ENCODE data around the gene DNAH2.
"Not testable (repeated sequence)": the region's sequence is repeated elsewhere in the genome, so short reads cannot be mapped to it uniquely, and the experiment has no call there.

DNAH2 gene

DNA sequence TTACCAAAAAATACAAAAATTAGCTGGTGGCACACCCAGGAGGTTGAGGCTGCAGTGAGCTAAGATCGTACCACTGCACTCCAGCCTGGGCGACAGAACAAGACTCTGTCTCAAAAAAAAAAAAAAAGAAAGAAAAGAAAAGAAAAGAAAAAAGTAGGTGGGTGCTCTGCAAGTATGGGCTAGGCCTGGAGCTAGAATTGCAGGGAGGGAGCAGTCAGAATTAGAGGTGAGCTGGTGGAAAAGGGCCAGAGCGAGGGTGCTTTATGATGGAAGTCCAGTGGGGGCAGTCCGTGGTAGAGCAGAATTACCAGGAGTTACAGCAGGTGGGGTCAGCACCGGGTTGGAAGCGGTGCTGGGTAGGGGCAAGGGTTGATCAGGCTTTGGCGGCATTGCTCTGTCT lies 59.5 kb downstream of the DNAH2 start:
- DNase-seq (ENCODE audit: low read depth) = no peak

DNA sequence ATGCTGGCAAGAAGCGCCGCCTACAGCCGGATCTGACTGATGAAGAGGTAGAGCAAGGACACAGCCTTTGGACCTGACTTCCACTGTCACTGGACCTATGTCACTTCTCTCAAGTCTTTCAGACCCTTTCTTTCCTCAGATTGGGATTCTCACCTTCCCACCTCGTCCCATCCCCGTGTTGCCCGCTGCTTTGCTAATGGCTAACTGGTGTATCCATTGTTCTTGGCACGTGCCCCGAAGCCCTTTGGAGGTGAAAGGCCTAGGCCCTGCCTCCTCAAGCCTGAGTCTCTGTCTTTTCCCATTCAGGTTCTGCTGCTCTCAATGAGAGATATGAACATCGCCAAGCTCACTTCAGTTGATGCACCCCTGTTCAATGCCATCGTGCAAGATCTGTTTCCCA lies 63.2 kb downstream of the DNAH2 start:
- DNase-seq (ENCODE audit: low read depth) = no peak

GRCh38 chr17:7781429-7781828 lies 63.9 kb downstream of the DNAH2 start:
- no peak for DNase-seq (ENCODE audit: low read depth)

DNA sequence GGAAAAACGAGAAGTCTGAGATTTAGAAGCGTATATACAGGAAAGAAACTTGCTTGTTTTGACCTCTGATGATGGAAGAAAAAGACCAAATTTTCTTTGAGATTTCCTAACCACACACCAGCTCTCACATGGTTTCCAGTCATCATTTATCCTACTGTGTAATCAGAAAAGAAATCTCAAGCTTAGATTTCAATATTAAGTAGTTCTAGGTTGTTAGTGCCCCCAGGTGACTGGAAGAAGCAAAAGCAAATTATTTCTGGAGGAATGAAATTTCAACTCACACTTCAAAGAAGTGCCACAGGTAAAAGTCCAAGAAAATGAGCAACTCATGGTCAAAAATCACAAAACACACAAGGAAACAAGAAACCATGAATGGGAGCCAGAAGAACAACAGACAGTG lies 64.7 kb downstream of the DNAH2 start:
- DNase-seq (ENCODE audit: low read depth) = no peak

DNA sequence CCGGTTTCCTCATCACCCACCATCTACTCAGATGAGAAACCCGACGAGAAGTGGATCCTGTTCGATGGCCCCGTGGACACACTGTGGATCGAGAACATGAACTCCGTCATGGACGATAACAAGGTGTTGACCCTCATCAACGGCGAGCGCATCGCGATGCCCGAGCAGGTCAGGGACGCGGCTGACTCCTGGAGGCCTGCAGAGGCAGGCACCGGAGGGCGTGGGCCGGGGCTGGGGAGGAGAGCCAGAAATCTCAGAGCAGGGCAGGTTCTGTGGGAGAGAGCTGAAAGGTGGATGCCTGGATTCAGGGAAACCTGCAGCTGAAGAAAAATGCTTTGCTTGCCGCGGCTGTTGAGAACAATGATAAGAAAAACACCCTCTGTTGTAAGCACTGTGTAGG lies 69.3 kb downstream of the DNAH2 start:
- no peak for DNase-seq (ENCODE audit: low read depth)

GRCh38 chr17:7789131-7789530 lies 71.6 kb downstream of the DNAH2 start:
- no peak for DNase-seq (ENCODE audit: low read depth)

- no peak for DNase-seq (ENCODE audit: low read depth)
Measured at GRCh38 chr17:7790150-7790549, 72.6 kb downstream of the DNAH2 start.

DNA sequence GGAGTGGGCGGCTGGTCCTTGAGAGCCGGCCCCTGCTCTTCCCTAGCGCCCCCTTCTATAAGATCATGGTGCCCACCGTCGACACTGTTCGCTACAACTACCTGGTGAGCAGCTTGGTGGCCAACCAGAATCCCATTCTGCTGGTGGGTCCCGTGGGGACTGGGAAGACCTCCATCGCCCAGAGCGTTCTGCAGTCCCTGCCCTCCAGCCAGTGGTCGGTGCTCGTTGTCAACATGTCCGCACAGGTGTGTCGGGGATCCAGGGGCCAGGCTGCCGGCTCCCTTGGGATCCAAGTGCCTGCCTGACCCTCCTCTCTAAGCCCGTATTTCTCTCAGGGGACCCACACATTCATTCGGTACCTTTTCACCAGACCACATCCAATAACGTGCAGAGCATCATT lies 75.1 kb downstream of the DNAH2 start:
- DNase-seq (ENCODE audit: low read depth) = no peak

GRCh38 chr17:7794075-7794663 lies 76.6 kb downstream of the DNAH2 start:
- no peak for DNase-seq (ENCODE audit: low read depth)

- no peak for DNase-seq (ENCODE audit: low read depth)
Measured at GRCh38 chr17:7797976-7798375, 80.4 kb downstream of the DNAH2 start.

- no peak for DNase-seq (ENCODE audit: low read depth)
Measured at GRCh38 chr17:7798839-7799238, 81.3 kb downstream of the DNAH2 start.

- no peak for DNase-seq (ENCODE audit: low read depth)
Measured at GRCh38 chr17:7803981-7804380, 86.4 kb downstream of the DNAH2 start.

DNA sequence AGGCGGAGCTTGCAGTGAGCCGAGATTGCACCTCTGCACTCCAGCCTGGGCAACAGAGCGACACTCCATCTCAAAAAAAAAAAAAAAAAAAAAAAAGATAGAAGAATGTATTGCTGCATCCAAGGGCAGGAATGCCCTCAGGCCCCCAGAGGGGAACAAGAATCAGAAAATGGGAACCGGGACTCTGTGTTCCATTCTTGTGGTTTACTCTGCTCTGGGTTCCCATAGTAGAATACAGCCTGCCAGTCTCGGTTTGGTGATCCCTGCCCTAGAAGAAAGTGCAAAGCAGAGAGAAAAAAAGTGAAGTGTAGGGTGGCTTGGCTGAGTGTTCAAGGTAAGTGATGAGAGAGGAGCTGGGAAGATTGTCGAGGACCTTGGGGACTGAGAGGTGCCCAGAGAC lies 89.0 kb downstream of the DNAH2 start:
- DNase-seq (ENCODE audit: low read depth) = no peak

DNA sequence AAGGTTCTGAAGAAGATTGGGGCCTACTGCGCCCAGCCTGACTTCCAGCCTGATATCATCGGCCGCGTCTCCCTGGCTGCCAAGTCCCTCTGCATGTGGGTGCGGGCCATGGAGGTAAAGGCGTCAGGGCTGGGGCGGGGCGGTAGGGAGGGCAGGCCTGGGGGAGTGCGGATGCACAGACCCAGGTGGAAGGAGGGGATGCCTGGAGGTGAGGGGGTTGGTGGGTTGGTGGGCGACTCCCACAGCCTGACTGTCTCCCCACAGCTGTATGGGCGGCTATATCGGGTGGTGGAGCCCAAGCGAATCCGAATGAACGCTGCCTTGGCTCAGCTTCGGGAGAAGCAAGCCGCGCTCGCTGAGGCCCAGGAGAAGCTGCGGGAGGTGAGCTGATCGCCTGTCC lies 89.7 kb downstream of the DNAH2 start:
- no peak for DNase-seq (ENCODE audit: low read depth)

DNA sequence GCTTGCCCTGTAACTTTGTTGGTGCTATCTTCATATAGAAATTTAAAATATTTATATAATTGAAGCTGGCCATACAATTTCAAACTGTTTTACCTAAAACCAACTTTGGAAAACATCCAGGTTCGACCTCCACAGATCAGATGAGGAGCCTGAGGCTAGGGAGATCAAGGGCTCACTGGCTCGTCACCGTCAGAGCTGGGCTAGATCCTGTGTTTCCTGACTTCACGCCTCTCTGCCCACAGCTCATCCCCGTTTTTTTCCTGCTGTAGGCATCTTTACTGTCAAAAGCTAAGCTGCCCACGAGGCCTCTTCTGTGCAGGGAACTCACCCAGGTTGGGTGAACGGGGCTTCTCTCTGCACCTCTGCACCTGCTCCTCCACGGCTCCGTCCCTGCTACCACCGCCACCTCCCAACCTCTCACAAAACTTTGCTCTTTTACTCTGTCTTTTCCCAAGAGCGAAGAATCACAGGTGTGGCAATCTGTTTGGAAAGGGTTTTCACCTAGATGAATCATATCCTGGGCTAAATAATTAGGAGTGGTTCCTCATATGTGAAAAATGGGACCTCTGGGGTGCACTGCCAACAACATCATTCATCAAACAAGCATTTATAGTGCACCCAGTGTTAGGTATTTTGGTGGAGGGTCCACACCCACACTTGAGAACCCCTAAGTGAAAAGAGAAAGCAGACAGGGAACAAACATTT lies 91.7 kb downstream of the DNAH2 start:
- DNase-seq (ENCODE audit: low read depth) = no peak

DNA sequence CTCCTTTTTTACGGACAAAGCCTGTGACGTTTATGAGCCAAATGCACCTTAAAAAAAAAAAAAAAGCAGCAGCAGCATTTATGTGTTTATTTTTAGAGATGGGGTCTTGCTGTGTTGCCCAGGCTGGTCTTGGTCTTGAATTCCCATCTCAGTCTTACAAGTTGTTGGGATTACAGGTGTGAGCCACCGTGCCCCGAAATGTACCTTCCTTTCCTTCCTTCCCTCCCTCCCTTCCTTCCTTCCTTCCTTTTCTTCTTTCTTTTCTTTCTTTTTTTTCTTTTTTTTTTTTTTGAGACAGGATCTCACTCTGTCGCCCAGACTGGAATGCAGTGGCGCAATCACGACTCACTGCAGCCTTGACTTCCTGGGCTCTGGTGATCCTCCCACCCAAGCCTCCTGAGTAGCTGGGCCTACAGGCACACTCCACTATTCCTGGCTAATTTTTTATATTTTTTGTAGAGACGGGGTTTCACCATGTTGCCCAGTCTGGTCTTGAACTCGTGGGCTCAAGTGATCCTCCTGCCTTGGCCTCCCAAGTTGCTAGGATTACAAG lies 92.3 kb downstream of the DNAH2 start:
- DNase-seq (ENCODE audit: low read depth) = not testable (repeated sequence)

DNA sequence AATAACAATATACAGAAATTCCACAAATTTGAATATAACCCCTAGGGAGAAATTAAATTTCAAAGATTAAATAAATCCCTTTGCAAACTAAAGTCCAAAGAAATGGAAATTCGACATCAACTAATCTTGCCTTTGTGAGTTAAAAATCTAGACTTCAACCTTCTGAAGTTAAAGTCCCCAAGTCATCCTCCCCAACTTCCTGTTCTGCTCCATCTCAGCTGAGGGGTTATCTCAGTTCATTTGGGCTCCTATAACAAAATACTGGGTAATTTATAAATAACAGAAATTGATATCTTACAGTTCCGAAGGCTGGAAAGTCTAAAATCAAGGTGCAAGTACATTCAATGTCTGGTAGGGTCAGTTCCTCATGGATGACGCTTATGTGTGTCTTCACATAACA lies 93.7 kb downstream of the DNAH2 start:
- DNase-seq (ENCODE audit: low read depth) = no peak

GRCh38 chr17:7814969-7815368 lies 97.4 kb downstream of the DNAH2 start:
- no peak for DNase-seq (ENCODE audit: low read depth)

GRCh38 chr17:7816926-7817642 lies 99.5 kb downstream of the DNAH2 start:
- DNase-seq (ENCODE audit: low read depth) = no peak

DNA sequence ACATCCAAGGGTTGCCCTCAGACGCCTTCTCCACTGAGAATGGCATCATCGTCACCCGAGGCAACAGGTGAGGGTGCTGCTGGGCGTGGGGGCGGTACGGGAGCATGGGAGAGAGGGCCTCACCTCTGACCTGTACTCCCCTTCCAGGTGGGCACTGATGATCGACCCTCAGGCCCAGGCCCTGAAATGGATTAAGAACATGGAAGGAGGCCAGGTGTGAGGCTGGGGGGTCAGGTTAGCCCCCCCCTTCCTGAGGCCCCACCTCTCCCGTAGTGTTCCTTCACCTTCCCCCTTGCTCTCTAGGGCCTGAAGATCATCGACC lies 100.1 kb downstream of the DNAH2 start:
- DNase-seq (ENCODE audit: low read depth) = no peak

DNA sequence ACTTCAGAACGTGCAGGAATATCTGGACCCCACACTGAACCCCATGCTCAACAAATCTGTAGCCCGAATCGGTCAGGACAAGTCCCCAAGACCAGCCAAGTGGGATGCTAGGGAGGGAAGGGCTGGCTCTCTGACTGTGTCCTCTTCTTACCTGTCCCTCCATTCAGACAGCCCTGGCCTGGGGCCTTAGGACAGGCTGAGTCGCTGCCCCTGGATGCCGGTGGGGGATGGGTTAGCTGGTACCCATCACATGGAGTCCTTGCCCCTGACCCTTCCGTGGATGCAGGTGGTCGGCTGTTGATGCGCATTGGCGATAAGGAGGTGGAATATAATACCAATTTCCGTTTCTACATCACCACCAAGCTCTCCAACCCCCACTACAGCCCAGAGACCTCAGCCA lies 100.5 kb downstream of the DNAH2 start:
- no peak for DNase-seq (ENCODE audit: low read depth)

- DNase-seq (ENCODE audit: low read depth) = no peak
Measured at GRCh38 chr17:7818746-7819645, 101.5 kb downstream of the DNAH2 start.
